NT2/D1 (cell line): ENCODE data around the gene ATP8B3.

Experiments used
- DNase-seq: peaks from one replicate; pipeline ENCODE4 v3.0.0-alpha.2; 2011; ENCODE audit warnings: low read depth, low spot score
- H3K27me3 ChIP-seq: 2 replicates; pipeline ENCODE4 v1.6.0; 2011; ENCODE audit warnings: mild to moderate bottlenecking; ENCODE audit not compliant: insufficient read length, insufficient read depth
- H3K36me3 ChIP-seq: 2 replicates; pipeline ENCODE4 v1.6.1; 2011; ENCODE audit warnings: mild to moderate bottlenecking, low read length, mixed read lengths; ENCODE audit not compliant: insufficient read depth, insufficient read length
- H3K4me1 ChIP-seq: 2 replicates; pipeline ENCODE4 v1.5.1; 2011; ENCODE audit not compliant: insufficient read depth, insufficient read length
- H3K4me3 ChIP-seq: 2 replicates; pipeline ENCODE4 v1.5.1; 2011; ENCODE audit warnings: low read depth; ENCODE audit not compliant: insufficient read length
- H3K9ac ChIP-seq: 2 replicates; pipeline ENCODE4 v1.6.0; 2011; ENCODE audit warnings: low read depth; ENCODE audit not compliant: insufficient read length
- H3K9me3 ChIP-seq: 2 replicates; pipeline ENCODE4 v1.5.1; 2011; ENCODE audit warnings: mild to moderate bottlenecking, low read length; ENCODE audit not compliant: insufficient read depth
- SUZ12 ChIP-seq: IDR thresholded peaks from 2 replicates; pipeline ENCODE4 v1.6.1; 2011; ENCODE audit not compliant: insufficient read length, insufficient read depth; ENCODE audit errors: extremely low read depth
- YY1 ChIP-seq: IDR thresholded peaks from 2 replicates; pipeline ENCODE4 v1.6.1; 2011; ENCODE audit not compliant: insufficient read length, insufficient read depth
- ZNF274 ChIP-seq: IDR thresholded peaks from 2 replicates; pipeline ENCODE4 v1.6.1; 2011; ENCODE audit warnings: mild to moderate bottlenecking, low read depth, low read length

Gene ATP8B3

GRCh38 chr19:1824252-1824622 lies 12.2 kb upstream of the ATP8B3 start:
- Histone ChIP-seq H3K9ac (peak overlapping the region; percentile 56), H3K9me3 (no peaks in the 10 kb centered on the region), H3K4me3 (no peak overlapping the region), H3K36me3 (peaks cover 86% of the 10 kb centered on the region), H3K27me3 (no peaks in the 10 kb centered on the region), H3K4me1 (peaks cover 15% of the 10 kb centered on the region)
- no peak for TF ChIP-seq ZNF274
- no peak for TF ChIP-seq SUZ12
- no peak for TF ChIP-seq YY1
- no peak for DNase-seq

GRCh38 chr19:1823539-1824251 lies 11.6 kb upstream of the ATP8B3 start:
- TF ChIP-seq ZNF274 (no peak), SUZ12 (no peak), YY1 (no peak)
- peaks cover 15% of the 10 kb centered on the region for H3K4me1 ChIP-seq
- peak overlapping the region; percentile 56 for H3K9ac ChIP-seq
- no peaks in the 10 kb centered on the region for H3K27me3 ChIP-seq
- DNase-seq: no peak
- H3K36me3 ChIP-seq: peaks cover 86% of the 10 kb centered on the region
- no peaks in the 10 kb centered on the region for H3K9me3 ChIP-seq
- no peak overlapping the region for H3K4me3 ChIP-seq

GRCh38 chr19:1823020-1823419 lies 10.9 kb upstream of the ATP8B3 start:
- no peaks in the 10 kb centered on the region for H3K27me3 ChIP-seq
- no peak overlapping the region for H3K9ac ChIP-seq
- H3K4me3 ChIP-seq: no peak overlapping the region
- H3K36me3 ChIP-seq: peaks cover 87% of the 10 kb centered on the region
- peaks cover 15% of the 10 kb centered on the region for H3K4me1 ChIP-seq
- no peak for DNase-seq
- no peaks in the 10 kb centered on the region for H3K9me3 ChIP-seq
- TF ChIP-seq ZNF274 (no peak), YY1 (no peak), SUZ12 (no peak)

- no peak overlapping the region for H3K9ac ChIP-seq
These were observed 10.1 kb upstream of the ATP8B3 start for GRCh38 chr19:1822210-1822609.

GRCh38 chr19:1819341-1820255 lies 7.5 kb upstream of the ATP8B3 start:
- no peak for TF ChIP-seq SUZ12
- no peak for TF ChIP-seq YY1
- TF ChIP-seq ZNF274: no peak
- no peaks in the 10 kb centered on the region for H3K27me3 ChIP-seq
- peak overlapping the region; percentile 32 for H3K9ac ChIP-seq
- H3K4me1 ChIP-seq: peaks cover 12% of the 10 kb centered on the region
- H3K9me3 ChIP-seq: no peaks in the 10 kb centered on the region
- no peak overlapping the region for H3K4me3 ChIP-seq
- DNase-seq: no peak
- peaks cover 96% of the 10 kb centered on the region for H3K36me3 ChIP-seq

More at GRCh38 chr19:1822210-1822609, 10.1 kb upstream of the ATP8B3 start:
- H3K36me3 ChIP-seq: peaks cover 88% of the 10 kb centered on the region
- no peak overlapping the region for H3K4me3 ChIP-seq
- no peaks in the 10 kb centered on the region for H3K27me3 ChIP-seq
- no peak for DNase-seq
- H3K9me3 ChIP-seq: no peaks in the 10 kb centered on the region
- TF ChIP-seq YY1 (no peak), SUZ12 (no peak), ZNF274 (no peak)
- H3K4me1 ChIP-seq: peaks cover 15% of the 10 kb centered on the region

GRCh38 chr19:1818549-1819195 lies 6.6 kb upstream of the ATP8B3 start:
- Histone ChIP-seq H3K27me3 (no peaks in the 10 kb centered on the region), H3K4me3 (no peak overlapping the region), H3K36me3 (peaks cover 94% of the 10 kb centered on the region), H3K9ac (no peak overlapping the region), H3K4me1 (peaks cover 9% of the 10 kb centered on the region), H3K9me3 (no peaks in the 10 kb centered on the region)
- no peak for TF ChIP-seq YY1
- no peak for TF ChIP-seq SUZ12
- no peak for TF ChIP-seq ZNF274
- no peak for DNase-seq

GRCh38 chr19:1817553-1818179 lies 5.6 kb upstream of the ATP8B3 start:
- TF ChIP-seq ZNF274: no peak
- TF ChIP-seq YY1: no peak
- TF ChIP-seq SUZ12: no peak
- Histone ChIP-seq H3K4me3 (no peak overlapping the region), H3K9ac (no peak overlapping the region), H3K27me3 (no peaks in the 10 kb centered on the region), H3K9me3 (no peaks in the 10 kb centered on the region), H3K36me3 (peaks cover 83% of the 10 kb centered on the region), H3K4me1 (peaks cover 9% of the 10 kb centered on the region)
- no peak for DNase-seq
